Eye (tissue), 1 donor: ENCODE measurements around the gene HS3ST6.
"Not testable (repeated sequence)": the region's sequence is repeated elsewhere in the genome, so short reads cannot be mapped to it uniquely, and the experiment has no call there.

ENCODE experiments used
- DNase-seq: peaks from one replicate; pipeline ENCODE4 v3.0.0-alpha.2; 2015

The HS3ST6 gene

GRCh38 chr16:1906055-1906845 is 12.0 kb downstream of the HS3ST6 start:
- DNase-seq, result peak; percentile 40

- no peak for DNase-seq
Measured at GRCh38 chr16:1903845-1904840, 14.1 kb downstream of the HS3ST6 start.

- no peak for DNase-seq
Measured at GRCh38 chr16:1903220-1903574, 15.0 kb downstream of the HS3ST6 start.

- DNase-seq, result no peak
Measured at GRCh38 chr16:1902547-1903219, 15.5 kb downstream of the HS3ST6 start.

GRCh38 chr16:1900452-1900774 is 17.8 kb downstream of the HS3ST6 start:
- no peak for DNase-seq

GRCh38 chr16:1899641-1900451 is 18.4 kb downstream of the HS3ST6 start:
- DNase-seq, result no peak

- DNase-seq, result not testable (repeated sequence)
Measured at GRCh38 chr16:1897692-1898091, 20.5 kb downstream of the HS3ST6 start.

GRCh38 chr16:1895949-1896675 is 22.1 kb downstream of the HS3ST6 start:
- no peak for DNase-seq

GRCh38 chr16:1895068-1895467 is 23.1 kb downstream of the HS3ST6 start:
- DNase-seq, result no peak

GRCh38 chr16:1890708-1891050 is 27.5 kb downstream of the HS3ST6 start:
- no peak for DNase-seq

- DNase-seq, result no peak
Measured at GRCh38 chr16:1890024-1890707, 28.0 kb downstream of the HS3ST6 start.

- no peak for DNase-seq
Measured at GRCh38 chr16:1887711-1888354, 30.4 kb downstream of the HS3ST6 start.

GRCh38 chr16:1884889-1885288 is 33.3 kb downstream of the HS3ST6 start:
- DNase-seq, result no peak

GRCh38 chr16:1884155-1884760 is 34.0 kb downstream of the HS3ST6 start:
- DNase-seq, result peak; percentile 68

GRCh38 chr16:1881172-1881571 is 37.0 kb downstream of the HS3ST6 start:
- not testable (repeated sequence) for DNase-seq

GRCh38 chr16:1879477-1879876 is 38.7 kb downstream of the HS3ST6 start:
- no peak for DNase-seq

- no peak for DNase-seq
Measured at GRCh38 chr16:1878256-1878655, 40.0 kb downstream of the HS3ST6 start.

GRCh38 chr16:1877804-1878203 is 40.4 kb downstream of the HS3ST6 start:
- DNase-seq, result no peak

- no peak for DNase-seq
Measured at GRCh38 chr16:1877089-1877488, 41.1 kb downstream of the HS3ST6 start.

GRCh38 chr16:1876468-1876867 is 41.7 kb downstream of the HS3ST6 start:
- no peak for DNase-seq
